GM13977 (cell line): Measurements from ENCODE around the gene ZNF568.

Source experiments
- DNase-seq: peaks from one replicate; pipeline ENCODE4 v3.0.0; 2012; ENCODE audit warnings: low spot score
- in situ Hi-C: fragments of 300-500 bp; cut with MboI; formaldehyde crosslinking; loops from one replicate; pipeline ENCODE4 v1.12.0; 2022; ENCODE audit warnings: low sequenced_read_pairs, low pct_unique_long_range_greater_than_20kb, mixed read lengths, inconsistent platforms; ENCODE audit not compliant: unreplicated experiment
- TF ChIP-seq, protein P1 (sequence below): IDR thresholded peaks from 2 replicates; pipeline ENCODE4 v1.5.1; 2012; ENCODE audit warnings: mild to moderate bottlenecking, control low read depth; ENCODE audit not compliant: insufficient read depth; ENCODE audit errors: extremely low read depth, missing control alignments

Gene ZNF568

DNA sequence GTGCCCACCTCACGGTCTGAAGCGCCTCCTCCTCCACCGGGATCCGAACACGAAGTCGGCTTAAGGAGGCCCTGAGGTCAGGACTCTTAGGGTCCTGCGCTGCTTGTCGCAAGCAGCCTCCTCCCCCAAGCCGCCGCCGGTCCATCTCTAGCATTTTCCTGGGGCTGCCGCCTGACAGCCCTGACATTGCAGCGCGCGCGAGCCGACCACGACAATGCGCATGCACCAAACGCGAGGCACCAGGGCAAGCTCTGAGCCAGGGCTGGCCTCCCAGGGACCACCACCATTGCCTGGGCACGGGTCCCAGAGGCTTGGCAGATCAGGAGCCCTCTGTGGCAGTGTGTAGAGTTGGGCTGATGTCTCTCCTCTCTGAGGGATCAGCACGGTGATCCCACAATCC is 98.3 kb downstream of the ZNF568 start:
- DNase-seq, result no peak
- in situ Hi-C loops, result no loop called here
- TF ChIP-seq, protein P1, sequence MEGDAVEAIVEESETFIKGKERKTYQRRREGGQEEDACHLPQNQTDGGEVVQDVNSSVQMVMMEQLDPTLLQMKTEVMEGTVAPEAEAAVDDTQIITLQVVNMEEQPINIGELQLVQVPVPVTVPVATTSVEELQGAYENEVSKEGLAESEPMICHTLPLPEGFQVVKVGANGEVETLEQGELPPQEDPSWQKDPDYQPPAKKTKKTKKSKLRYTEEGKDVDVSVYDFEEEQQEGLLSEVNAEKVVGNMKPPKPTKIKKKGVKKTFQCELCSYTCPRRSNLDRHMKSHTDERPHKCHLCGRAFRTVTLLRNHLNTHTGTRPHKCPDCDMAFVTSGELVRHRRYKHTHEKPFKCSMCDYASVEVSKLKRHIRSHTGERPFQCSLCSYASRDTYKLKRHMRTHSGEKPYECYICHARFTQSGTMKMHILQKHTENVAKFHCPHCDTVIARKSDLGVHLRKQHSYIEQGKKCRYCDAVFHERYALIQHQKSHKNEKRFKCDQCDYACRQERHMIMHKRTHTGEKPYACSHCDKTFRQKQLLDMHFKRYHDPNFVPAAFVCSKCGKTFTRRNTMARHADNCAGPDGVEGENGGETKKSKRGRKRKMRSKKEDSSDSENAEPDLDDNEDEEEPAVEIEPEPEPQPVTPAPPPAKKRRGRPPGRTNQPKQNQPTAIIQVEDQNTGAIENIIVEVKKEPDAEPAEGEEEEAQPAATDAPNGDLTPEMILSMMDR, result no peak

DNA sequence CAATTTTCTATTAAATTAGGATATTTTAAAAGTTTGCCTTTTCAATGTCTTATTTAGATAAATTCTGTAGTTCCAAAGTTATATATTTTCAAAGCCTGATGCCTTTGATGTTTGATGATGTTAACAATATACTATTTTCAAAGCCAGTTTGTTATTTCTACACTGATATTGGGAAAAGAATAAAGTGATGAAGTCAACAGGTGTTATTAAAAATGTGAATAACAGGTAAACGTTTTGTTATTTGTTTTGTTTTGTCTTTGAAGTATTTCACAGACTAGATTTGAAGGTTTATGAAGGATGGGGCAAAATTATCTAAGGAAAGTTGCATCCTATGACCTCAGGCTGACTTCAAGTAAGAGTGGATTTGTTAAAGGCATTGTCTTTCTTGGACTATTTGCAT is 129.0 kb downstream of the ZNF568 start:
- TF ChIP-seq, protein P1, result no peak
- no peak for DNase-seq
- in situ Hi-C loops, result no loop called here
